NB4 (cell line): ENCODE measurements around the gene GOPC.

Experiments
- CTCF ChIP-seq: IDR thresholded peaks from one replicate; pipeline ENCODE4 v1.5.1; 2012; ENCODE audit warnings: low read depth, low read length
- POLR2A ChIP-seq: IDR thresholded peaks from 2 replicates; pipeline ENCODE4 v1.6.1; 2011; ENCODE audit warnings: mild to moderate bottlenecking; ENCODE audit not compliant: insufficient read length; ENCODE audit errors: extremely low read depth

- no peak for TF ChIP-seq POLR2A
- no peak for TF ChIP-seq CTCF
Observed at GRCh38 chr6:117531809-117532725, 70.2 kb downstream of the GOPC start.
